ENCODE data around the gene RPL13A. TPM values are rescaled to one million over a fixed set of nuclear protein-coding genes. Genes with fewer than 3 reads are reported as not detected.

RPL13A gene
- total RNA-seq, 1 experiment from 2014 or later = 1,196 TPM

- BruUV-seq (replicated peaks) = no TSS peak
- in situ Hi-C loops (cut with HindIII; ENCODE audit: low pct_unique_long_range_greater_than_20kb, low sequenced_read_pairs) (no loop called here), intact Hi-C loops (cut with micrococcal nuclease; ENCODE audit: unreplicated experiment) (no loop called here)
- Histone ChIP-seq H3K4me1 (ENCODE audit: control insufficient read depth, insufficient read depth, low read length) (no peaks in the 10 kb centered on the region), H3K36me3 (ENCODE audit: control insufficient read depth, insufficient read depth, low read length) (no peaks in the 10 kb centered on the region), H3K9me3 (ENCODE audit: control insufficient read depth, insufficient read depth, low read depth, low read length) (no peaks in the 10 kb centered on the region), H3K4me3 (ENCODE audit: low read depth in 2 of 2, low read length in 2 of 2) (no peak overlapping the region), H3K27ac (ENCODE audit: low read length) (no peak overlapping the region), H3K27me3 (ENCODE audit: control insufficient read depth, insufficient read depth, low read length) (no peaks in the 10 kb centered on the region)
- DNase-seq (ENCODE audit: low read depth, low spot score) (no peak), ATAC-seq (no peak)
- TF ChIP-seq REST (IDR thresholded peaks at IDR 0.05; ENCODE audit: insufficient read depth in 1 of 2, low read depth in 2 of 2, low read length in 1 of 2) (no peak), CTCF (IDR thresholded peaks at IDR 0.05) (no peak), SIN3A (IDR thresholded peaks at IDR 0.05; ENCODE audit: borderline replicate concordance, insufficient read depth, low read depth, low read length) (no peak), POLR2AphosphoS5 (IDR thresholded peaks at IDR 0.05; ENCODE audit: low read depth, low read length) (no peak), TCF7L2 (IDR thresholded peaks at IDR 0.05; ENCODE audit: low read depth, low read length) (no peak)
- ChIA-PET CTCF (no interaction called here), POLR2A (no interaction called here)
Measured at GRCh38 chr19:49462492-49462891, 24.9 kb upstream of the RPL13A start.

DNA sequence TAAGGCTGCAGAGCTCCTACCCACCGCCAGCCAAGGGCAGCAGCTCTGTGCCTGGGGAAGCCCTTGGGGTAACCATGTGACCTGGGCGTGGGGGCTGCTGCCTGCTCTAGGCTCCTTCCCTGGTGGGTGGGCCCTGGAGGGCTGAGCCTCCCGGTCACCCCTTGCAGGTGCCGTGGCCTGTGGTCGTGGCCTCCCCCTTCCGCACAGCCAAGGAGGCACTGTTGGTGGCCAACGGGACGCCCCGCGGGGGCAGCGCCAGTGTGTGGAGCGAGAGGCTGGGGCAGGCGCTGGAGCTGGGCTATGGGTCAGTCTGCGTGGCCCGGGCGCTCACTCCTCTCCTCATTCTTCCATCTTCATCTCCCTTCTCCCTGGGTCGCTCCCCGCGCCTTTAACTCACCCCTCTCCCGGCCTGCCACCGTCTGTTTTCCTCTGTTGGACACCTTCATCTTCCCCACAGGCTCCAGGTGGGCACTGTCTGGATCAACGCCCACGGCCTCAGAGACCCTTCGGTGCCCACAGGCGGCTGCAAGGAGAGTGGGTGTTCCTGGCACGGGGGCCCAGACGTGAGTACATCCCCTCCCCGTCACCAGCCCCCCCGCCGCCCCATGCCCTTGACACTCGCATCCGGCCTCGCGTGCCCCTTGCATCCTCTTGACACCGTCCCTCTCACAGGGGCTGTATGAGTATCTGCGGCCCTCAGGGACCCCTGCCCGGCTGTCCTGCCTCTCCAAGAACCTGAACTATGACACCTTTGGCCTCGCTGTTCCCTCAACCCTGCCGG, 23.3 kb upstream of the RPL13A start:
- no peak for DNase-seq (ENCODE audit: low read depth, low spot score)
- ATAC-seq = peak; percentile 37; the same call in 1 of the 2 replicates
- intact Hi-C loops (cut with micrococcal nuclease; ENCODE audit: unreplicated experiment) (no loop called here), in situ Hi-C loops (cut with HindIII; ENCODE audit: low pct_unique_long_range_greater_than_20kb, low sequenced_read_pairs) (no loop called here)
- no peaks in the 10 kb centered on the region for H3K27me3 ChIP-seq (ENCODE audit: control insufficient read depth, insufficient read depth, low read length)
- no peaks in the 10 kb centered on the region for H3K4me1 ChIP-seq (ENCODE audit: control insufficient read depth, insufficient read depth, low read length)
- BruUV-seq (replicated peaks) = no TSS peak
- CTCF ChIA-PET = no interaction called here
- no peaks in the 10 kb centered on the region for H3K9me3 ChIP-seq (ENCODE audit: control insufficient read depth, insufficient read depth, low read depth, low read length)
- H3K36me3 ChIP-seq (ENCODE audit: control insufficient read depth, insufficient read depth, low read length) = no peaks in the 10 kb centered on the region
- POLR2A ChIA-PET = no interaction called here
- TF ChIP-seq SIN3A (IDR thresholded peaks at IDR 0.05; ENCODE audit: borderline replicate concordance, insufficient read depth, low read depth, low read length) = no peak
- no peak for TF ChIP-seq TCF7L2 (IDR thresholded peaks at IDR 0.05; ENCODE audit: low read depth, low read length)
- no peak for TF ChIP-seq REST (IDR thresholded peaks at IDR 0.05; ENCODE audit: insufficient read depth in 1 of 2, low read depth in 2 of 2, low read length in 1 of 2)
- TF ChIP-seq POLR2AphosphoS5 (IDR thresholded peaks at IDR 0.05; ENCODE audit: low read depth, low read length) = no peak
- TF ChIP-seq CTCF (IDR thresholded peaks at IDR 0.05) = no peak
- H3K4me3 ChIP-seq (ENCODE audit: low read depth in 2 of 2, low read length in 2 of 2) = no peak overlapping the region
- H3K27ac ChIP-seq (ENCODE audit: low read length) = no peak overlapping the region
